ENCODE measurements around the gene FIBCD1. TPM values are rescaled to one million over a fixed set of nuclear protein-coding genes. Genes with fewer than 3 reads are reported as not detected.

FIBCD1 gene
- total RNA-seq, 6 experiments from 2014 or later, result not detected

DNA sequence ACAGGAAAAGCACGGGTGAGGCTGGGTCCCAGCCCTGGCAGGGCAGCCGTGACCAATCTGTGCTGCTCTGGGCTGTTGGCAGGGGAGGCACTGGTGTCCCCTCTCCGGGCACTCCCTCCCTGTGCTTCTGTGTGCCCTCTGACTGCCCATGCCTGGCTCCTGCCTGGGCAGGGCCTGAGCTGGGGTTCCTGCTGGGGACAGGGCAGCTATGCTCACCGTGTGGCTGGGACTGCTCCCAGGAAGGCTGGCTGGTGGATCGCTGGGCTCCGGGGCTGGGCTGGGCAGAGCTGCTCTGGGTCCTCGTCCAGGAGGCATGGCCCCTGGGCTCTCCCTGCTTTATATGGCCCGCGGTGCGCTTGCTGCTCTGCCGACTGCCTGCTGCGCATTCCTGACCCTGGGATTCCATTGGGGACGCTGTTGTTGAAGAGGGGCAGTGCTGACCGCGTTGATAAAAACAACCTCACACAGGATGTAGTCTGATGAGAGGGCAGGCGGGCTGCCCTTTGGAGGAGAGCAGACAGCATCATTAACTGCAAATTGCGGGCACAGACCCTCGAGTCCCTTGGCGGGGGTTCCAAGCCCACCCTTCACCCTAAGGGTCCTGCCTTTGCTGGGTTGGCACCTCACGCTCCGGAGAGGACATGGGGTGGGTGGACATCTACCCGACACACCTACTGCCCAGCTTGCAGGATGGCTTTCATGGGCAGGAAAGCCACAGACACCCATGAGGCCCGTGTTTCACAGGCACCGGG is 43.4 kb downstream of the FIBCD1 start:
- WGBS (ENCODE audit: insufficient coverage, low coverage, low lambda C conversion rate, missing lambda C conversion rate), result 47% methylated on average over 9 of the region's 24 CpGs
- intact Hi-C loops (cut with DNase I), result loop anchor here in 1 of 2 donors (10.0 kb wide), 1 partner anchor 149 kb away; no protein-coding TSS in a partner anchor

DNA sequence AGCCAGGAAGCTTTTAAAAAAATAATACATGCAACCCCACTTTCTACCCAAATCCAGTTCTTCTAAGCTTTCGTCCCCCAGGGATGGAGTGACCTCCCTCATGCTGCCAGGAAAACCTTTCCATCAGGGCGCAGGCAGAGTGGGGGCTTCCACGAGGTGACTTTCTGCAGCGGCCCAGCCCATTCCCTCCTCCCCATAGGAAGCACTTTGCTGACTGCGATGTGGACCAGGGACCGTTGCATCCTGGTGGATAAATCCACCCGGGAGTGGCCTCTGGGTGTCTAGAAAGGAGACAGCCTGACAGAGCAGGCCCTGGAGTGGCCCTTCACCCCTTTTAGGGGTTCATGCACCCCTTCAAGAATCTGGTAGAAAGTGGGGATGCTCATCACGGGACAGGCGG is 44.0 kb downstream of the FIBCD1 start:
- intact Hi-C loops (cut with DNase I), result loop anchor here in 1 of 2 donors (10.0 kb wide), 1 partner anchor 150 kb away; no protein-coding TSS in a partner anchor
- H3K27me3 ChIP-seq, result no peaks in the 10 kb centered on the region
- H3K27ac ChIP-seq, result no peak overlapping the region
- 71% methylated on average over 3 of the region's 9 CpGs for WGBS (ENCODE audit: insufficient coverage, low coverage, low lambda C conversion rate, missing lambda C conversion rate)
- peaks cover 0 to 5% (median 0%) of the 10 kb centered on the region in 4 donors for H3K36me3 ChIP-seq
- DNase-seq (no peak), ATAC-seq (no peak)
- no peaks in the 10 kb centered on the region for H3K4me1 ChIP-seq
- no peaks in the 10 kb centered on the region for H3K9me3 ChIP-seq
- H3K4me3 ChIP-seq, result no peak overlapping the region
- TF ChIP-seq, protein P1, sequence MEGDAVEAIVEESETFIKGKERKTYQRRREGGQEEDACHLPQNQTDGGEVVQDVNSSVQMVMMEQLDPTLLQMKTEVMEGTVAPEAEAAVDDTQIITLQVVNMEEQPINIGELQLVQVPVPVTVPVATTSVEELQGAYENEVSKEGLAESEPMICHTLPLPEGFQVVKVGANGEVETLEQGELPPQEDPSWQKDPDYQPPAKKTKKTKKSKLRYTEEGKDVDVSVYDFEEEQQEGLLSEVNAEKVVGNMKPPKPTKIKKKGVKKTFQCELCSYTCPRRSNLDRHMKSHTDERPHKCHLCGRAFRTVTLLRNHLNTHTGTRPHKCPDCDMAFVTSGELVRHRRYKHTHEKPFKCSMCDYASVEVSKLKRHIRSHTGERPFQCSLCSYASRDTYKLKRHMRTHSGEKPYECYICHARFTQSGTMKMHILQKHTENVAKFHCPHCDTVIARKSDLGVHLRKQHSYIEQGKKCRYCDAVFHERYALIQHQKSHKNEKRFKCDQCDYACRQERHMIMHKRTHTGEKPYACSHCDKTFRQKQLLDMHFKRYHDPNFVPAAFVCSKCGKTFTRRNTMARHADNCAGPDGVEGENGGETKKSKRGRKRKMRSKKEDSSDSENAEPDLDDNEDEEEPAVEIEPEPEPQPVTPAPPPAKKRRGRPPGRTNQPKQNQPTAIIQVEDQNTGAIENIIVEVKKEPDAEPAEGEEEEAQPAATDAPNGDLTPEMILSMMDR (IDR thresholded peaks at IDR 0.05), result no peak
- no peak for TF ChIP-seq POLR2A (IDR thresholded peaks at IDR 0.05)

More for the DNA sequence above, 43.4 kb downstream of the FIBCD1 start:
- ATAC-seq, result peak in 2 of 4 donors; percentile 6 to 19
- Histone ChIP-seq H3K27ac (no peak overlapping the region), H3K9me3 (no peaks in the 10 kb centered on the region), H3K27me3 (no peaks in the 10 kb centered on the region), H3K4me1 (no peaks in the 10 kb centered on the region), H3K36me3 (no peaks in the 10 kb centered on the region), H3K4me3 (no peak overlapping the region)
- no peak for DNase-seq
- no peak for TF ChIP-seq POLR2A (IDR thresholded peaks at IDR 0.05)

DNA sequence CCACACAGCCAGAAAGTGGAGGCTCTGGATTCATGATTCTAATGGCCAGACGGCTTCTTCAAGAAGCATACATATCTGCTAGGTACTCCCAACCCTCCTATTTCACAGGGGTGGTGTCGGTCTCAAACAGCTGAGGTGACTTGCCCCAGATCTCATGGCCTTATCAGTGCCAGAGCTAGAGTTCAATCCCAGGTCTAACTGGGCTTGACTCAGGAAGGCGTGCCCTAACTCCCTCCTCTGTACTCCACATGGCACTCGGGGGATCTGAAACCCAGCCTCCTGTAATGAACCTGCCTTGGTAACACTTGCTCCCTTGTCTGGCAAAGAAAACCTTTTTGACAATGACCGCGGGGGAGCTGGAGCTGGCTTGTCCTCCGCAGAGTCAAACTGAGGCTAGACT is 44.5 kb downstream of the FIBCD1 start:
- DNase-seq (no peak), ATAC-seq (no peak)
- Histone ChIP-seq H3K9me3 (no peaks in the 10 kb centered on the region), H3K4me1 (no peaks in the 10 kb centered on the region), H3K27ac (no peak overlapping the region), H3K4me3 (no peak overlapping the region), H3K27me3 (no peaks in the 10 kb centered on the region), H3K36me3 (peaks cover 0 to 6% (median 0%) of the 10 kb centered on the region in 4 donors)
- no peak for TF ChIP-seq POLR2A (IDR thresholded peaks at IDR 0.05)
- TF ChIP-seq, protein P1 (IDR thresholded peaks at IDR 0.05), result no peak
- whole genome bisulfite sequencing (ENCODE audit: insufficient coverage, low coverage, low lambda C conversion rate, missing lambda C conversion rate), result 72% methylated on average over 4 of the region's 7 CpGs
- intact Hi-C loops (cut with DNase I), result loop anchor here in 1 of 2 donors (10.0 kb wide), 1 partner anchor 150 kb away; no protein-coding TSS in a partner anchor

DNA sequence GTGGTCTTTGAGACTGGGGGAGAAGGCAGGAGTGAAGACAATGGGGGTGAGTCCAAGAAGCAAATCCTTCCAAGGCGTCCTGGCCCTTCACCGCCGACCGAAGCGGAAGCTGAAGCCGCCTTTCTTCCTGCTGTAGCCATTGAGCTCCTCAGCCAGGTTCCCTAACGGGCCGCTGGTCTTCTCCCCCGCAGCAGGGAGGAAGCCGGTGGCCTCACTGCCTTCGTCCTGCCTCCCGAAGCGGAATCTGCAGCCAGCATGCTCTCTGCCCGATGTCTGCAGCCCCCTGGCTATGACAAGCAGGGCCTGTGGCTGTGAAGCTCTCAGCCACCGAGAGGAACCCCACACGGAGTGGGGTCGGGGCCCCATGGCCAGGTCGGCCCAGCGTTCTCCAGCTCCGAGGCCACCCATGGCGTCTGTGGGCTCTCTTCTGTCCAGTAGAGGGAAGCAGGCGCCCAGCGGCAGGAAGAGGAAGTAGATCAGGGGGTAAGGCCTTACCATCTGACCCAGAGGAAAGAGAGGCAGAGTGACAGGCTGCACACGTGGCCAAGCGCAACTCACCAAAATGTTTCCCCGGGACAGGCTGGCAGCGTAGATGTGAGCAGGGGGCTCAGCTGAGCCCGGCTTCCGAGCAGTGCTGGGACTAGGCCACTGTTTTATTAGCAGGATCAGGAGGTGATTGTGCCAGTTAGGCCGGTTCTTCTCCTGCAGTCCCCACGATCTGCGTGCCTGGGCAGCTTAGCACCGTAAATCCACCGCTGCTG is 45.5 kb downstream of the FIBCD1 start:
- no peaks in the 10 kb centered on the region for H3K4me1 ChIP-seq
- TF ChIP-seq, protein P1 (IDR thresholded peaks at IDR 0.05), result peak in 3 of 4 donors; percentile 19 to 40 (median 27)
- TF ChIP-seq POLR2A (IDR thresholded peaks at IDR 0.05), result no peak
- H3K9me3 ChIP-seq, result no peaks in the 10 kb centered on the region
- DNase-seq (peak in 2 of 3 donors; percentile 55 to 73), ATAC-seq (peak; percentile 57 to 80 (median 70))
- intact Hi-C loops (cut with DNase I), result loop anchor here in 1 of 2 donors (10.0 kb wide), 1 partner anchor 151 kb away; no protein-coding TSS in a partner anchor
- no peak overlapping the region for H3K27ac ChIP-seq
- peaks cover 0 to 10% (median 1%) of the 10 kb centered on the region in 4 donors for H3K36me3 ChIP-seq
- no peaks in the 10 kb centered on the region for H3K27me3 ChIP-seq
- 77% methylated on average over 7 of the region's 34 CpGs for WGBS (ENCODE audit: insufficient coverage, low coverage, low lambda C conversion rate, missing lambda C conversion rate)
- no peak overlapping the region for H3K4me3 ChIP-seq
